Right lobe of liver (tissue), 6 donors: ENCODE results near the gene OR12D2. TPM values are rescaled to one million over a fixed set of nuclear protein-coding genes. Genes with fewer than 3 reads are reported as not detected.
"Not testable (repeated sequence)": the region's sequence is repeated elsewhere in the genome, so short reads cannot be mapped to it uniquely, and the experiment has no call there.

Experiments
- ATAC-seq, 4 donors: fragments of 200-7000 bp; cut with Tn5 transposase; one replicate each; pipeline ENCODE4 v1.9.1; 2020; ENCODE audit warnings: mild to moderate bottlenecking in 4 of 4, moderate library complexity in 4 of 4
- DNase-seq, 3 donors: peaks; one replicate each; pipeline ENCODE4 v3.0.0-alpha.2; 2020
- H3K27ac ChIP-seq, 3 donors: fragments of 200-600 bp; one replicate each; pipeline ENCODE4 v1.8.0; 2022
- H3K27me3 ChIP-seq, 2 donors: fragments of 200-600 bp; one replicate each; pipeline ENCODE4 v1.8.0; 2022
- H3K36me3 ChIP-seq, 4 donors: fragments of 200-600 bp; sonication (generic) in 1 of 4; one replicate each; pipeline versions ENCODE4 v1.5.1 to v1.8.0; 2017 to 2022; ENCODE audit warnings: control low read depth in 1 of 4
- H3K4me1 ChIP-seq, 4 donors: fragments of 200-600 bp; sonication (generic) in 1 of 4; one replicate each; pipeline versions ENCODE4 v1.5.1 to v1.8.0; 2017 to 2022; ENCODE audit warnings: control low read depth in 1 of 4
- H3K4me3 ChIP-seq, 3 donors: fragments of 200-600 bp; one replicate each; pipeline ENCODE4 v1.8.0; 2022
- H3K9me3 ChIP-seq, 4 donors: fragments of 200-600 bp; sonication (generic) in 1 of 4; one replicate each; pipeline versions ENCODE4 v1.5.1 to v1.8.0; 2017 to 2022; ENCODE audit warnings: control low read depth in 1 of 4
- POLR2A ChIP-seq: fragments of 450-650 bp; IDR thresholded peaks from one replicate; pipeline ENCODE4 v1.6.1; 2017; ENCODE audit warnings: antibody characterized with exemption, mild to moderate bottlenecking
- WGBS: methylation state at CpG from one replicate; pipeline ENCODE4 v1.1.6; 2018; ENCODE audit warnings: low coverage, low lambda C conversion rate; ENCODE audit not compliant: insufficient coverage; ENCODE audit errors: missing lambda C conversion rate; 5-methylcytosine and 5-hydroxymethylcytosine counted together
- intact Hi-C, 2 donors: fragments of 100-400 bp; cut with DNase I; formaldehyde crosslinking; loops; one replicate each; pipeline versions ENCODE4 v1.11.2 to v1.14.1; 2022
- long read RNA-seq: library from polyadenylated mRNA; unstranded; transcript quantifications from one replicate; pipeline ENCODE4 v2.0.0, GENCODE V29; 2019
- total RNA-seq, 6 experiments: library from RNA; depleted of rRNA in 2 of 6; stranded (reverse); fragments of >200 nt in 2 of 6; fragmentation: NEBNext Ultra II Directional in 3 of 6; extraction: Animal tissue kit (Norgen Biotek cat#: 25700) in 3 of 6; gene quantifications; one replicate each; pipeline versions ENCODE4 v1.1.0 to v1.2.4, GENCODE V29; 2016 to 2023
- TF ChIP-seq, protein P1 (sequence below), 4 donors: fragments of 200-600 bp in 3 of 4; fragments of 450-650 bp in 1 of 4; IDR thresholded peaks; one replicate each; pipeline versions ENCODE4 v1.5.1 to v1.8.0; 2016 to 2022; ENCODE audit warnings: antibody characterized with exemption in 4 of 4, mild to moderate bottlenecking in 2 of 4
- donor health status: DM: no; HTN: yes; CAD: no.
- donor health status: DM: no; HTN: no; CAD: no.
- donor health status: DM: no; HTN: no; CAD: no.
- donor health status: DM: no; HTN: yes; CAD: no.
- donor health status: DM: no; HTN: yes; CAD: no.

OR12D2 gene, protein sequence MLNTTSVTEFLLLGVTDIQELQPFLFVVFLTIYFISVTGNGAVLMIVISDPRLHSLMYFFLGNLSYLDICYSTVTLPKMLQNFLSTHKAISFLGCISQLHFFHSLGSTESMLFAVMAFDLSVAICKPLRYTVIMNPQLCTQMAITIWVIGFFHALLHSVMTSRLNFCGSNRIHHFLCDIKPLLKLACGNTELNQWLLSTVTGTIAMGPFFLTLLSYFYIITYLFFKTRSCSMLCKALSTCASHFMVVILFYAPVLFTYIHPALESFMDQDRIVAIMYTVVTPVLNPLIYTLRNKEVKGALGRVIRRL
- total RNA-seq: not detected
- long read RNA-seq: 0 reads

DNA sequence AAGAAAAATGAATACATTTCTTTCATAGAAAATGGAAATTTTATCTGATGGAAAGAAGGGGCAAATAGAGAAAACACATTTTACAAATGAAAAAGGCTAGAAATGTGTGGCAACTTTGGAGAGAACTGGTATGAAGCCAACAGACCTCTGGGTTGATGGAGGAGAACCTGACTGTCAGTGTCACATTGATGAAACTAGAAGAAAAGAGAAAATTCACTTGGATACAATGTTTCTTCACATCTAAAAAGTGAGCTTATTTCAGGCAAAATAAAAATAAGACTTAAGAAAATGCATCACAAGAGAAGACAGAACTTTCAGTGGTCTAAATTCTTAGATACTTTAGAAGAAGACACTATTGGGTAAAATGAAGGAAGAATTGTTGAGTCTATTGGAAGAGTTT lies at the start of gene OR12D2:
TSS of gene OR12D2 (plus strand) at position 301 of the 400 bp plus-strand sequence. CDS start 1,069 bp downstream, outside the sequence.
- intact Hi-C loops: no loop called here
- Histone ChIP-seq H3K36me3 (no peaks in the 10 kb centered on the region), H3K4me1 (no peaks in the 10 kb centered on the region), H3K27me3 (no peaks in the 10 kb centered on the region), H3K4me3 (no peak within 1 kb of the TSS), H3K9me3 (no peaks in the 10 kb centered on the region), H3K27ac (no peak within 1 kb of the TSS)
- TF ChIP-seq, protein P1, sequence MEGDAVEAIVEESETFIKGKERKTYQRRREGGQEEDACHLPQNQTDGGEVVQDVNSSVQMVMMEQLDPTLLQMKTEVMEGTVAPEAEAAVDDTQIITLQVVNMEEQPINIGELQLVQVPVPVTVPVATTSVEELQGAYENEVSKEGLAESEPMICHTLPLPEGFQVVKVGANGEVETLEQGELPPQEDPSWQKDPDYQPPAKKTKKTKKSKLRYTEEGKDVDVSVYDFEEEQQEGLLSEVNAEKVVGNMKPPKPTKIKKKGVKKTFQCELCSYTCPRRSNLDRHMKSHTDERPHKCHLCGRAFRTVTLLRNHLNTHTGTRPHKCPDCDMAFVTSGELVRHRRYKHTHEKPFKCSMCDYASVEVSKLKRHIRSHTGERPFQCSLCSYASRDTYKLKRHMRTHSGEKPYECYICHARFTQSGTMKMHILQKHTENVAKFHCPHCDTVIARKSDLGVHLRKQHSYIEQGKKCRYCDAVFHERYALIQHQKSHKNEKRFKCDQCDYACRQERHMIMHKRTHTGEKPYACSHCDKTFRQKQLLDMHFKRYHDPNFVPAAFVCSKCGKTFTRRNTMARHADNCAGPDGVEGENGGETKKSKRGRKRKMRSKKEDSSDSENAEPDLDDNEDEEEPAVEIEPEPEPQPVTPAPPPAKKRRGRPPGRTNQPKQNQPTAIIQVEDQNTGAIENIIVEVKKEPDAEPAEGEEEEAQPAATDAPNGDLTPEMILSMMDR (IDR thresholded peaks at IDR 0.05): no peak
- TF ChIP-seq POLR2A: no peak
- DNase-seq (no peak), ATAC-seq (no peak)

DNA sequence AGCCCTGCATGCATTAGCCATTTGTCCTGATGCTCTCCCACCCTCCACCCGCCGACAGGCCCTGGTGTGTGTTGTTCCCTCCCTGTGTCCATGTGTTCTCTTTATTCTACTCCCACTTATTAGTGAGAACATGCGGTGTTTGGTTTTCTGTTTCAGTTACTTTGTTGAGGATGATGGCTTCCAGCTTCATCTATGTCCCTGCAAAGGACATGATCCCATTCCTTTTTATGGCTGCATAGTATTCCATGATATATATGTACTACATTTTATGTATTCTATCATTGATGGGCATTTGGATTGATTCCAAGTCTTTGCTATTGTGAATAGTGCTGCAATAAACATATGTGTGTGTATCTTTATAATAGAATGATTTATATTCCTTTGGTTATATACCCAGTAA lies 46.1 kb upstream of the OR12D2 start:
- H3K4me3 ChIP-seq, H3K36me3 ChIP-seq, H3K4me1 ChIP-seq, H3K9me3 ChIP-seq, H3K27me3 ChIP-seq, H3K27ac ChIP-seq, intact Hi-C loops, ATAC-seq, DNase-seq: not testable (repeated sequence)
- WGBS: 75% methylated on average over 1 of the region's 3 CpGs

DNA sequence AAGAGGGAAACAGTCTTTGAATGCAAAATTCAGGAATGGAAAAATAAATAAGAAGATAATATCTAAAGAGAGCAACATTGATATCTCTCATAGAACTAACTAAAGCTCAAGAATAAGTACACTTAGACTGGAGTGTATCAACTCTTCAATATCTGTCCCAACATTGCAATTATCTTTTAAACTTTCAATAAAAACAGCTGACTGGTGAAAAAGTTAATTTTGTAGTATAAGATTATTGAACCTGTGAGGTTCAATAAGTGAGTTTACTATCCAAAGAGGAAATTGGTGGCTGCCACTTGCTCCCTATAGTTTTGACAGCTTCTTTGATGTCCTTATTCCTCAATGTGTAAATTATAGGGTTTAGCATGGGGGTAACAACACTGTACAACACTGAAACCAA lies 40.5 kb upstream of the OR12D2 start:
- ATAC-seq (no peak), DNase-seq (no peak)
- H3K36me3 ChIP-seq: no peaks in the 10 kb centered on the region
- no peaks in the 10 kb centered on the region for H3K27me3 ChIP-seq
- no peaks in the 10 kb centered on the region for H3K9me3 ChIP-seq
- H3K27ac ChIP-seq: no peak overlapping the region
- H3K4me3 ChIP-seq: no peak overlapping the region
- TF ChIP-seq, protein P1 (IDR thresholded peaks at IDR 0.05): no peak
- no peak for TF ChIP-seq POLR2A
- intact Hi-C loops: no loop called here
- H3K4me1 ChIP-seq: no peaks in the 10 kb centered on the region

DNA sequence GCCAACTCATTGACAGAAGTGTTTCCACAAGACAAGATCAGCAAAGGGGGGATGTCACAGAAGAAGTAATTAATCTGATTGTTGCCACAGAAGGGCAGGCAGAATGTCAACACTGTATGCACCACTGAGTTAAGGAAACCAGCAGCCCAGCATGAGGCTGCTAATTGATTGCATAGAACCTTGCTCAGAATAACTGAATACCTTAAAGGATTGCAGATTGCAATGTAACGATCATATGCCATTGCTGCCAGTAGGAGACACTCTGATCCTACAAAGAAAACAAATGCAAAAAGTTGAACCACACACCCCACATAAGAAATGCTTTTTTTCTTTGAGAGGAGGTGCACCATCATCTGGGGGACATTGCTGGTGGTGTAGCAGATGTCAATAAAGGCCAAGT lies 39.8 kb upstream of the OR12D2 start:
- no peaks in the 10 kb centered on the region for H3K27me3 ChIP-seq
- no peaks in the 10 kb centered on the region for H3K9me3 ChIP-seq
- TF ChIP-seq, protein P1 (IDR thresholded peaks at IDR 0.05): no peak
- no peak for TF ChIP-seq POLR2A

DNA sequence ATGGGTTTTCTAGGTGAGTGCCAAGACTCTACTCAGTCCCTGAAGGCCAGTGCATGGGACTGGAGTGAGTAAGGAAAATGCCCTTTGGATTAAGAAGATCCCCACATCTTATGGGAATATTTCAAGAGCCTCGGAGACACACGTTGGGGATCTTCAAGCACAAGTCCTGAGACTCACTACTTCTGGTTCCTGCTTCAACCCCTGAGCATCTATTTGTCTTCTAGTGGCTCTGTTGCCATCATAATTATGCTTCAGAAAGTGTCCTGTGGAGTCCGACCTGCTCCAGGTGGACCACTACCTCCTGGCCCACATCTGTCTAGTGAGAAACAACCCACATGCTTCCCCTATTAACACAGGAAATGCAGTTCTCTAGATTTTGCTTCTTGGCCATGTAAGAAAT lies 26.7 kb upstream of the OR12D2 start, which contains the start of gene OR5V1:
TSS of gene OR5V1 (minus strand) at position 101 of the 400 bp plus-strand sequence. CDS start 12,670 bp downstream, outside the sequence.
- intact Hi-C loops: no loop called here
- Histone ChIP-seq H3K9me3 (no peaks in the 10 kb centered on the region), H3K27ac (no peak within 1 kb of the TSS), H3K4me3 (no peak within 1 kb of the TSS), H3K27me3 (no peaks in the 10 kb centered on the region), H3K4me1 (no peaks in the 10 kb centered on the region), H3K36me3 (no peaks in the 10 kb centered on the region)
- TF ChIP-seq, protein P1 (IDR thresholded peaks at IDR 0.05): no peak
- no peak for TF ChIP-seq POLR2A
- 84% methylated on average over 3 of the region's 3 CpGs for WGBS
- no peak for DNase-seq
- no peak for ATAC-seq

More for the DNA sequence above, 39.8 kb upstream of the OR12D2 start:
- DNase-seq (no peak), ATAC-seq (no peak)
- Histone ChIP-seq H3K4me3 (no peak overlapping the region), H3K4me1 (no peaks in the 10 kb centered on the region), H3K36me3 (no peaks in the 10 kb centered on the region), H3K27ac (no peak overlapping the region)
- 35% methylated on average over 1 of the region's 1 CpG for WGBS
- intact Hi-C loops: no loop called here
